Peyer's patch (tissue), 4 donors: Measurements from ENCODE around the gene SLC9A4. TPM values are rescaled to one million over a fixed set of nuclear protein-coding genes. Genes with fewer than 3 reads are reported as not detected.

Source experiments
- DNase-seq, 3 donors: peaks; one replicate each; pipeline ENCODE4 v3.0.0-alpha.2; 2017 to 2019
- H3K27ac ChIP-seq, 4 donors: fragments of 200-600 bp; sonication (generic); one replicate each; pipeline ENCODE4 v1.5.1; 2016 to 2019
- H3K27me3 ChIP-seq, 2 donors: fragments of 200-600 bp; sonication (generic); one replicate each; pipeline ENCODE4 v1.5.1; 2019
- H3K36me3 ChIP-seq, 3 donors: fragments of 200-600 bp; sonication (generic); one replicate each; pipeline ENCODE4 v1.5.1; 2016 to 2019
- H3K4me1 ChIP-seq, 4 donors: fragments of 200-600 bp; sonication (generic); one replicate each; pipeline ENCODE4 v1.5.1; 2016 to 2019
- H3K4me3 ChIP-seq, 4 donors: fragments of 200-600 bp; sonication (generic); 1 replicate in 3 of 4; 2 replicates in 1 of 4; pipeline ENCODE4 v1.5.1; 2016 to 2019; ENCODE audit warnings: mild to moderate bottlenecking in 1 of 4
- H3K9me3 ChIP-seq, 4 donors: fragments of 200-600 bp; sonication (generic); one replicate each; pipeline ENCODE4 v1.5.1; 2016 to 2019; ENCODE audit warnings: mild to moderate bottlenecking in 1 of 4
- CTCF ChIP-seq, 6 experiments: fragments of 450-650 bp in 4 of 6; fragments of 200-600 bp in 2 of 6; sonication (generic) in 1 of 6; IDR thresholded peaks; one replicate each; pipeline ENCODE4 v1.5.1; 2017 to 2019; ENCODE audit warnings: antibody characterized with exemption in 6 of 6, mild to moderate bottlenecking in 3 of 6, moderate library complexity in 1 of 6
- POLR2A ChIP-seq, 2 donors: fragments of 450-650 bp; IDR thresholded peaks; one replicate each; pipeline ENCODE4 v1.5.1; 2017; ENCODE audit warnings: antibody characterized with exemption in 2 of 2, mild to moderate bottlenecking in 2 of 2, moderate library complexity in 2 of 2
- total RNA-seq, 4 donors: library from RNA; depleted of rRNA; stranded (reverse); fragments of >200 nt; gene quantifications; one replicate each; pipeline ENCODE4 v1.1.0, GENCODE V29; 2016

SLC9A4 gene
- total RNA-seq, 4 donors from 2014 or later: not detected

DNA sequence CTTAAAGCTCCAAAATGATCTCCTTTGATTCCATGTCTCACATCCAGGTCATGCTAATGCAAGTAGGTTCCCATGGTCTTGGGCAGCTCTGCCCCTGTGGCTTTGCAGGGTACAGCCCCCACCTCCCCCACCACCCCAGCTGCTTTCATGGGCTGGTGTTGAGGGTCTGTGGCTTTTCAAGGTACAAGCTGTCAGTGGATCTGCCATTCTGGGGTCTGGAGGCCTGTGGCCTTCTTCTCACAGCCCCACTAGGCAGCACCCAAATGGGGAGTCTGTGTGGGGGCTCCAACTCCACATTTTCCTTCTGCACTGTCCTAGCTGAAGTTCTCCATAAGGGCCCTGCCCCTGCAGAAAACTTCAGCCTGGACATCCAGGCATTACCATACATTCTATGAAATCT, 19.0 kb downstream of the SLC9A4 start:
- no peaks in the 10 kb centered on the region for H3K9me3 ChIP-seq
- no peak for DNase-seq
- no peaks in the 10 kb centered on the region for H3K4me1 ChIP-seq
- H3K4me3 ChIP-seq: no peak overlapping the region
- TF ChIP-seq POLR2A (IDR thresholded peaks at IDR 0.05) (no peak), CTCF (IDR thresholded peaks at IDR 0.05) (no peak)
- no peaks in the 10 kb centered on the region for H3K36me3 ChIP-seq
- no peak overlapping the region for H3K27ac ChIP-seq
- H3K27me3 ChIP-seq: no peaks in the 10 kb centered on the region

DNA sequence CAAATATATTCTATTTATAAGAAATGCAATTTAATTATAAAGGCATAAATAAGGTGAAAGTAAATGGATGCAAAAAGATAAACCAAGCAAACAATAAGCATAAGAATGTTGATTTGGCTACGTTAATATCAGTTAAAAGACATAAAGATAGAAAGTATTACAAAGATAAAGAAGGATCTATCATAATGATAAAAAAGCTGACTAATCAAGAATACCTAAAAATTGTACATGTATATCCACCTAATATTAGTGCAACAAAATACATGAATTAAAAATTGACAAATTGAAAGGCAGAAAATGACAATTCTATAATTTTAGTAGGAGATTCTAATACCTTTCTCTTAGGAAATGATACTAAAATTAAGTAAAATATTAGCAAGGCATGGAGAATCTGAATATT, 21.5 kb downstream of the SLC9A4 start:
- no peaks in the 10 kb centered on the region for H3K36me3 ChIP-seq
- TF ChIP-seq CTCF (IDR thresholded peaks at IDR 0.05): no peak
- no peak for TF ChIP-seq POLR2A (IDR thresholded peaks at IDR 0.05)

GRCh38 chr2:102498414-102498813, 25.4 kb downstream of the SLC9A4 start:
- Histone ChIP-seq H3K27me3 (no peaks in the 10 kb centered on the region), H3K36me3 (no peaks in the 10 kb centered on the region), H3K27ac (no peak overlapping the region), H3K4me1 (no peaks in the 10 kb centered on the region), H3K9me3 (no peaks in the 10 kb centered on the region), H3K4me3 (no peak overlapping the region)
- TF ChIP-seq CTCF (IDR thresholded peaks at IDR 0.05): no peak
- no peak for DNase-seq

More for the DNA sequence above, 21.5 kb downstream of the SLC9A4 start:
- no peak overlapping the region for H3K27ac ChIP-seq
- H3K4me1 ChIP-seq: no peaks in the 10 kb centered on the region
- H3K27me3 ChIP-seq: no peaks in the 10 kb centered on the region
- no peak overlapping the region for H3K4me3 ChIP-seq
- DNase-seq: no peak
- H3K9me3 ChIP-seq: no peaks in the 10 kb centered on the region

DNA sequence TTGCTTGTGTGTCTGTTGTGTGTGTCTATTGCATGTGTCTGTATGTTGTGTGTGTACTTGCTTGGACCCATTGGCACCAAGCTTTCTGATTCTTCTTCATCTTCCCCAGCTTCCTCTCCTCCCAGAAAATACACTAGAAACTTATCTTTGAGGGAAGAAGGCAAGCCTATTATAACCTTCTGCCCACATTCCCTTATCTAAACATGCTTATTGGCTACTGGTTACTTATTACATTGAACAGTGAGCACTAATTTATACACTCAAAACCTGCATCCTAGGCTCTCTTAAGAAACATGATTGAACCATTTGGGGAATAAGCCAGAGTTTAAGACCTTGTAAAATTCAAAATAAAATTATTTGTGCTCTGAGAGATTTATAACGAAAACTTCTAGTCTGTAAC, 26.5 kb downstream of the SLC9A4 start:
- TF ChIP-seq POLR2A (IDR thresholded peaks at IDR 0.05) (no peak), CTCF (IDR thresholded peaks at IDR 0.05) (no peak)
- H3K27ac ChIP-seq: no peak overlapping the region
- no peak for DNase-seq
- no peaks in the 10 kb centered on the region for H3K27me3 ChIP-seq
- H3K9me3 ChIP-seq: no peaks in the 10 kb centered on the region
- H3K4me1 ChIP-seq: no peaks in the 10 kb centered on the region
- no peak overlapping the region for H3K4me3 ChIP-seq
- no peaks in the 10 kb centered on the region for H3K36me3 ChIP-seq

DNA sequence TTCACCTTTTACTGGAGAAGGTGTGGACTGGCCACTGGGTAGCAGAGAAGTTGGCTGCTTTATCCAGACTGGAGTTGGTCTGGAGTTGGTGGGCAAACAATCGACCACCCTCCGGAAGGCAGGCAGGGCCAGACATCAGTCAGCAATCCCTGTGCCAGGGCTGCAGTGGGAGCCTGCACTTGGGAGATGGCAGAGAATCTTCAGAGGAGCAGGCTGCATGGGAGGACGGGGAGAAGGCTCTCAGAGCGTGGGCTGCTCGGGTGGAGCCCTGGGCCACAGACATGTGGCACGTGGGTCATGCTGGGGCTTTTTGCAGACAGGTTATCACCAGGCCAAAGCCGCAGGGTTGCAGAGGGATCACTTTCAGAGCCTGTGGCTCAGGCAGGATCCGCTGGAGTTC, 29.6 kb downstream of the SLC9A4 start:
- Histone ChIP-seq H3K9me3 (no peaks in the 10 kb centered on the region), H3K4me3 (no peak overlapping the region), H3K27ac (no peak overlapping the region), H3K27me3 (no peaks in the 10 kb centered on the region), H3K4me1 (no peaks in the 10 kb centered on the region), H3K36me3 (no peaks in the 10 kb centered on the region)
- DNase-seq: no peak
- no peak for TF ChIP-seq CTCF (IDR thresholded peaks at IDR 0.05)
- TF ChIP-seq POLR2A (IDR thresholded peaks at IDR 0.05): no peak

GRCh38 chr2:102504833-102505232, 31.8 kb downstream of the SLC9A4 start:
- TF ChIP-seq CTCF (IDR thresholded peaks at IDR 0.05) (no peak), POLR2A (IDR thresholded peaks at IDR 0.05) (no peak)
- Histone ChIP-seq H3K27me3 (no peaks in the 10 kb centered on the region), H3K9me3 (no peaks in the 10 kb centered on the region), H3K4me1 (no peaks in the 10 kb centered on the region), H3K27ac (no peak overlapping the region), H3K36me3 (no peaks in the 10 kb centered on the region), H3K4me3 (no peak overlapping the region)
- no peak for DNase-seq
